ENCODE measurements around the gene PER2.

Gene PER2

GRCh38 chr2:238257786-238258700 is 30.4 kb downstream of the PER2 start:
- no peaks in the 10 kb centered on the region for H3K79me2 ChIP-seq (ENCODE audit: control insufficient read depth, low read length)
- no peak overlapping the region for H3K27ac ChIP-seq (ENCODE audit: low read depth, low read length)
- no peaks in the 10 kb centered on the region for H3K9me2 ChIP-seq (replicated peaks; ENCODE audit: control insufficient read depth, low read length)
- H3K9me3 ChIP-seq (ENCODE audit: control insufficient read depth, insufficient read depth, low read length): no peaks in the 10 kb centered on the region
- no peaks in the 10 kb centered on the region for H3K27me3 ChIP-seq (ENCODE audit: control insufficient read depth, low read length)
- H3F3A ChIP-seq (ENCODE audit: control insufficient read depth, insufficient read depth): no peaks in the 10 kb centered on the region
- no peak overlapping the region for H3K4me2 ChIP-seq (ENCODE audit: low read length)
- H3K36me3 ChIP-seq (ENCODE audit: control insufficient read depth, low read length): peaks cover 45% of the 10 kb centered on the region
- no peaks in the 10 kb centered on the region for H4K20me1 ChIP-seq (ENCODE audit: control insufficient read depth, insufficient read depth, low read depth, low read length)
- no peaks in the 10 kb centered on the region for H3K4me1 ChIP-seq (ENCODE audit: control insufficient read depth, low read length)
- TF ChIP-seq, protein P1, sequence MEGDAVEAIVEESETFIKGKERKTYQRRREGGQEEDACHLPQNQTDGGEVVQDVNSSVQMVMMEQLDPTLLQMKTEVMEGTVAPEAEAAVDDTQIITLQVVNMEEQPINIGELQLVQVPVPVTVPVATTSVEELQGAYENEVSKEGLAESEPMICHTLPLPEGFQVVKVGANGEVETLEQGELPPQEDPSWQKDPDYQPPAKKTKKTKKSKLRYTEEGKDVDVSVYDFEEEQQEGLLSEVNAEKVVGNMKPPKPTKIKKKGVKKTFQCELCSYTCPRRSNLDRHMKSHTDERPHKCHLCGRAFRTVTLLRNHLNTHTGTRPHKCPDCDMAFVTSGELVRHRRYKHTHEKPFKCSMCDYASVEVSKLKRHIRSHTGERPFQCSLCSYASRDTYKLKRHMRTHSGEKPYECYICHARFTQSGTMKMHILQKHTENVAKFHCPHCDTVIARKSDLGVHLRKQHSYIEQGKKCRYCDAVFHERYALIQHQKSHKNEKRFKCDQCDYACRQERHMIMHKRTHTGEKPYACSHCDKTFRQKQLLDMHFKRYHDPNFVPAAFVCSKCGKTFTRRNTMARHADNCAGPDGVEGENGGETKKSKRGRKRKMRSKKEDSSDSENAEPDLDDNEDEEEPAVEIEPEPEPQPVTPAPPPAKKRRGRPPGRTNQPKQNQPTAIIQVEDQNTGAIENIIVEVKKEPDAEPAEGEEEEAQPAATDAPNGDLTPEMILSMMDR (IDR thresholded peaks at IDR 0.05; ENCODE audit: low read depth, low read length, poor library complexity, severe bottlenecking): no peak
- TF ChIP-seq EZH2phosphoT487 (IDR thresholded peaks at IDR 0.05; ENCODE audit: borderline replicate concordance, low read length): no peak
- H3K4me3 ChIP-seq (ENCODE audit: low read length): no peak overlapping the region

GRCh38 chr2:238256594-238257104 is 31.8 kb downstream of the PER2 start:
- Histone ChIP-seq H3K4me2 (ENCODE audit: low read length) (no peak overlapping the region), H3K9me3 (ENCODE audit: control insufficient read depth, insufficient read depth, low read length) (no peaks in the 10 kb centered on the region), H4K20me1 (ENCODE audit: control insufficient read depth, insufficient read depth, low read depth, low read length) (no peaks in the 10 kb centered on the region), H3K4me1 (ENCODE audit: control insufficient read depth, low read length) (no peaks in the 10 kb centered on the region), H3K79me2 (ENCODE audit: control insufficient read depth, low read length) (no peaks in the 10 kb centered on the region), H3F3A (ENCODE audit: control insufficient read depth, insufficient read depth) (no peaks in the 10 kb centered on the region), H3K4me3 (ENCODE audit: low read length) (no peak overlapping the region), H3K27me3 (ENCODE audit: control insufficient read depth, low read length) (no peaks in the 10 kb centered on the region), H3K9me2 (replicated peaks; ENCODE audit: control insufficient read depth, low read length) (no peaks in the 10 kb centered on the region), H3K36me3 (ENCODE audit: control insufficient read depth, low read length) (peaks cover 45% of the 10 kb centered on the region), H3K27ac (ENCODE audit: low read depth, low read length) (no peak overlapping the region)
- no peak for TF ChIP-seq EZH2phosphoT487 (IDR thresholded peaks at IDR 0.05; ENCODE audit: borderline replicate concordance, low read length)
- TF ChIP-seq, protein P1 (IDR thresholded peaks at IDR 0.05; ENCODE audit: low read depth, low read length, poor library complexity, severe bottlenecking): peak; percentile 97

- Histone ChIP-seq H3K4me3 (ENCODE audit: low read length) (no peak overlapping the region), H3F3A (ENCODE audit: control insufficient read depth, insufficient read depth) (no peaks in the 10 kb centered on the region), H3K9me2 (replicated peaks; ENCODE audit: control insufficient read depth, low read length) (no peaks in the 10 kb centered on the region), H3K27me3 (ENCODE audit: control insufficient read depth, low read length) (no peaks in the 10 kb centered on the region), H3K36me3 (ENCODE audit: control insufficient read depth, low read length) (peaks cover 47% of the 10 kb centered on the region), H3K4me1 (ENCODE audit: control insufficient read depth, low read length) (no peaks in the 10 kb centered on the region), H4K20me1 (ENCODE audit: control insufficient read depth, insufficient read depth, low read depth, low read length) (no peaks in the 10 kb centered on the region), H3K79me2 (ENCODE audit: control insufficient read depth, low read length) (no peaks in the 10 kb centered on the region), H3K4me2 (ENCODE audit: low read length) (no peak overlapping the region), H3K27ac (ENCODE audit: low read depth, low read length) (no peak overlapping the region), H3K9me3 (ENCODE audit: control insufficient read depth, insufficient read depth, low read length) (no peaks in the 10 kb centered on the region)
- TF ChIP-seq, protein P1 (IDR thresholded peaks at IDR 0.05; ENCODE audit: low read depth, low read length, poor library complexity, severe bottlenecking): no peak
- no peak for TF ChIP-seq EZH2phosphoT487 (IDR thresholded peaks at IDR 0.05; ENCODE audit: borderline replicate concordance, low read length)
Measured at GRCh38 chr2:238256111-238256510, 32.3 kb downstream of the PER2 start.
